GDM1 (cell line): ENCODE results near the gene GNG7.
"Not testable (repeated sequence)": the region's sequence is repeated elsewhere in the genome, so short reads cannot be mapped to it uniquely, and the experiment has no call there.

ENCODE experiments used
- DNase-seq: peaks from one replicate; lab custom pipeline; 2025; lab: John Stamatoyannopoulos, UW

The GNG7 gene

DNA sequence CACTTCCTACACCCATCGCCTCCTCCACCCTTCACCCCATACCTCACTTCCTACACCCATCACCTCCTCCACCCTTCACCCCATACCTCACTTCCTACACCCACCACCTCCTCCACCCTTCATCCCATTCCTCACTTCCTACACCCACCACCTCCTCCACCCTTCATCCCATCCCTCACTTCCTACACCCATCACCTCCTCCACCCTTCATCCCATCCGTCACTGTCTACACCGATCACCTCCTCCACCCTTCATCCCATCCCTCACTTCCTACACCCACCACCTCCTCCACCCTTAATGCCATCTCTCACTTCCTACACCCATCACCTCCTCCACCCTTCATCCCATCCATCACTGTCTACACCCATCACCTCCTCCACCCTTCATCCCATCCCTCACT, 10.7 kb upstream of the GNG7 start:
- not testable (repeated sequence) for DNase-seq

DNA sequence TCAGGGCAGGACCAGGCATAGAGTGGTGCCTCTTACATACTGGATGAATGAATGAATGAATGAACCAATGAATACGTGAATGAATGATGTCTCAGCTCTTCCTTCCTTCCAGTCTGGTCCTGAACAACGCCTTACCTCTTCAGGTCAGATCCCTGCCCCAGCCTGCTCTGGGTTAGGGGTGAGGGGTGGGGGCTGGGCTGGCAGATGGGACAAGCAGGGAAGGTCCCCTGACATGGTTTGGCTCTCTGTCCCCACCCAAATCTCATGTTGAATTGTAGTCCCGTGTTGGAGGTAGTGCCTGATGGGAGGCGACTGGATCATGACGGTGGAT, 9.3 kb upstream of the GNG7 start:
- no peak for DNase-seq

DNA sequence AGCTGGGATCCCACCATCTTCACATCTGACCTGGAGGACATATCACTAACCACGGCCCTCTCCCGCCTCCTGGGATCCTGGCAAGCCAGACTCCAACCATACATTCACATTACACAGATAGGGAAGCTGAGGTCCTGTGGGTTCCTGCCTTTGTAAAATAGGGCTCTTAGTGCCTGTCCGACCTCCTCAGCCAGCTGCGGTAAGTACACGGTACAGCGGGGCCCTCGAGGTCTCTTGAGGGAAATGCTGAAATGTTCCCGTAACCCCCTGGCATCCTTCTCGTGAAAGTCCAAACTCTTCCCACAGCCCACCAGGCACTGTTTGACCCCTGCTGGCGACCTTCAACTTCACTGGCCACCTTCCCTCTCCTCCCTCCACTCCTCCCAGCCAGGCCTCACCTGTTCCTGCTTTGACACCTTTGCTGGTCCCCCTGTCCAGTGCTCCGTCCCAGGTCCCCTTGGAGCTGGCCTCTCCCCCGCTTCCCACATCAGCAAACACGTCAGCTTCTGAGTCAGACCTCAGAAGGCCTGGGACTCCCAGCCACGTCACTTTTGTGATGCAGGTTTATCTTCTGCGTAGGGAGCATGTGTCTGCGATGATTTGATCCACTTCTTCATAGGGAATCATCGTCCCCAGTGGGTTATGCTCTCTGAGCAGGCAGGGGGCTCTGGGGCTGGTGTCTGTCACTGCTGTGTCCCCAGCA, 8.8 kb upstream of the GNG7 start:
- peak; percentile 14 for DNase-seq

DNA sequence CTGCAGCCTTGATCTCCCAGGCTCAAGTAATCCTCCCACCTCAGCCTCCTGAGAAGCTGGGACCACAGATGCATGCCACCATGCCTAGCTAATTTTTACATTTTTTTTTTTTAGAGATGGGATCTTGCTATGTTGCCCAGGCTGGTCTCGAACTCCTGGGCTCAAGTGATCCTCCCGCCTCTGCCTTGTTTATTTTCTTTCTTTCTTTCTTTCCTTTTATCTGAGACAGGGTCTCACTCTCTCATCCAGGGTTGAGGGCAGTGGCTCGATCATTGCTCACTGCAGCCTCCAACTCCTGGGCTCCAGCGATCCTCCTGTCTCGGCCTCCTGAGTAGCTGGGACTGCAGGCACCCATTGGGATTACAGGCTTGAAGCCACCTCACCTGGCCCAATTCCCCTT, 3.8 kb upstream of the GNG7 start:
- DNase-seq = no peak

DNA sequence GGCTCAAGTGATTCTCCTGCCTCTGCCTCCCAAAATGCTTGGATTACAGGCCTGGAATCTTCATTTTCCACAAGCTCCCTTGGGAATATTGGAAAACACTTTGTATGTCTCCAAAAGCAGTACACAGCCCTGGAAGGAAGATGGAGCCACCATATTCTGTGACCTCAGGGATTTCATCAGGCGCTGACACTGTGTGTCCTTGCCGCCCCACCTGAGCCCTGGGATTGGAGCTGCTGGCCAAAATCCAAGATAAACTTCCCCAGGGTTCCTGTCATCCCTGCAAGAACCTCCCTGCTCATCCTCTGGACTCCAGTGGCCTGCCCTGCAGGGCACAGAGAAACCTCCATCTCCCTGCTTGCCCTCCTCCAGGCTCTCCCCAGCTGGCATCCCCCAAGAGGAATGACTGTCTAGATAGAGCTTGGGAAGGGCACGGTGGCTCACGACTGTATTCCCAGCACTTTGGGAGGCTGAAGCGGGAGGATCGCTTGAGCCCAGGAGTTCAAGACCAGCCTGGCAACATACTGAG, 1.3 kb upstream of the GNG7 start:
- DNase-seq = no peak

DNA sequence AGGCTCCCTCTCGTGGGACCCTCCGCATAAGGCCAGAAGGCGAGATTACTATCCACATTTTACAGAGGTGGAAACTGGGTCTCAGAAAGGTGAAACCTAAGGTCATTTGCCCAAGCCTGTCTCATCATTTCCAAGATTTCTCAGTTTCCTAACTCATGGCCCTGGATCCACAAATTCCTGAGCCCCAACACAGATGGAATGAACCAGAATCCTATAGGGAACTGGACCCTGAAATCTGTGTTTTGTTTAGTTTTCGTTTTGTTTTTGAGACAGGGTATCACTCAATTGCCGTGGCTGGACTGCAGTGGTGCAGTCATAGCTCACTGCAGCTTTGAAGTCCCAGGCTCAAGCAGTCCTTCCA, 563 bp upstream of the GNG7 start:
- DNase-seq = no peak

DNA sequence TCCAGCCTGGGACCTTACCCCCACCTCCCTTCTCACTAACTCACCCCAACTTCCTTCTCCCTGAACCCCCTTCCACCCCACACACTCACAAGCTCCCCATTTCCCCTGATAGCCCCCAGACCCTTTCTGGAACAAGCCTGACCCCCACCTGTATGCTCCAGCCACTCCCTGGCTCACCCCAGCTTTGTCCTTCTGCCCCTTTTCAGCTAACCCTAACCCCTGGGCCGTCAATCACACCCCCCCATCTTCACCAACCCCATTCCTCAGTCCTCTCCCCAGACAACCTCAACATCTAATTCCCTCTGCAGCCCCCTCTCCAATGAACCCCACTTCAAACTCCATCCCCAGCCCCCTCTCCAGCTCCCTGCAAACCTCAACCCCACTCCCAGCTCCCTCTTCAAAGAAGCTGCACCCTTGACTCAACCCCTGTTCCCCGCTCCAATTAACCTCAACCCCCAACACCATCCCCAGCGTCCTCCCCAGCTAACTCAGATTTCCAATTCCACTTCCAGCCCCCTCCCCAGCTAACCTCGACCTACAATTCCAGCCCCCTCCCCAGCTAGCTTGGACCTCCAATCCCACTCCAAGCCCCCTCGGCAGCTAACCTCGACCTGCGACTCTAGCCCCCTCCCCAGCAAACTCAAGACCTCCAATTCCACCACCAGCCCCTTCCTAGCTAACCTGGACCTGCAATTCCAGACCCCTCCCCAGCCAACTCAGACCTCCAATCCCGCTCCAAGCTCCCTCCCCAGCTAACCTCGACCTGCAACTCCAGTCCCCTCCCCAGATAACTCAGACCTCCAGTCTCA, 929 bp downstream of the GNG7 start:
- DNase-seq = no peak

DNA sequence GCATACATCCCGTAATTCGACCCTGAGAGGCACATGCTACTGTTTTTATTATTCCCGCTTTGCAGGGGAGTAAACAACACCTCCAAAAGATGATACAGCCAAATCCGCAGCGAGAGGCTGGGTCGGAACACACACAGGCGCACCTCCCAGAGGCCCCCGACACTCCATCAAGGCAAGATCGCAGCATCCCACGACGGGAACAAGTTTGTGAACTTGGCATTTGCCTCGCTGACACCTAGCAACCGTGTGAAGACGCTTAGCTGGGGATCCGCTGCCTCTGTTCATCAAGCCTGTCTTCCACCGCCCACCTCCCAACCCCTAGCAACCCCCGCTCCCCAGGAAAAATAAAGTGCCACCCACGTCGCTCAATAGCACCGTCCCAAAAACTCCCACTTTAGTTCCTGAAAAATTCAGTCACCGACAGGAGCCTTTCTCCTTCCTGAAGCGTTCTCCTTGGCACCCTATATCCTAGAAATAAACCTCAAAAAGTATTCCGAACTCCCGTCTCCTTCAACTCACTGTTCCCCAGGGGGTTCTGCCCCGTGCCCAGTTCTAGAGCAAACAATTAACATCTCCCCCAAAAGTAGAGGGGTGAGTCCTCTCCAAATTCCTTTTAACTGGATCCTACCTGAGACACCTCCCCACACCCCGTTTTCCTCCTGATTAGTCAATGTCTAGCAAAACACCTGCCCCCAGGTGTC, 1.7 kb downstream of the GNG7 start:
- no peak for DNase-seq

DNA sequence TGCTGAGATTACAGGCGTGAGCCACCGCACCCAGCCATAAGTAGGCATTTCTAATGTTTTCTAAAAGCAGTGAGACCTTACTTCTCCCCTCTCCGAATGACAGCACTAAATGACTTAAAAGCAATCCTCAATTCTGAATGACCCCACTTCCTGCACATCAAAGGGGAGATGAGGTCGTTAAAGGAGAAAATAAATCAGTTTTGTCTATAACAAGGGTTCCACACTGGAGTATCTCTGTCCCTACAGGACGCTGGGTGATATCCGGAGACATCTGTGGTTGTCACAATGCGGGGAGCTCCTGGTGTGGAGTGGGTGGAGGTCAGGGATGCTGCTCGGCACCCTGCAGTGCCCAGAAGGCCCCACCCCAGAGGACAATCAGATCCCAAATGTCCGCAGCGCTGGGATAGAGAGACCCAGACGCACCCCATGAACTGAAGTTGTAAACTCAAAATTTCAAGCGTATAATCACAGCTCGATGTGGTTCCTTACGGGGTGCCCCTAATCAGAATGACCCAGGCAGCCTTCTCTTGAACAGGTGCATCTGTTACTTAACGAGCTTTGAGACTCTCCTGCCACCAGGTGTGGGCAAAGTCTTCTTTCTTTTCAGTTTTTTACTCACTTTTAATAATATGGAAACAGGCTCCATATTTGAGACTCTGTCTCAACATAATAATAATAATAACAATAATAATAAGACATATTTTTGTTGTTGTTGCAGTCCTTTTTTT, 2.9 kb downstream of the GNG7 start:
- DNase-seq = no peak

DNA sequence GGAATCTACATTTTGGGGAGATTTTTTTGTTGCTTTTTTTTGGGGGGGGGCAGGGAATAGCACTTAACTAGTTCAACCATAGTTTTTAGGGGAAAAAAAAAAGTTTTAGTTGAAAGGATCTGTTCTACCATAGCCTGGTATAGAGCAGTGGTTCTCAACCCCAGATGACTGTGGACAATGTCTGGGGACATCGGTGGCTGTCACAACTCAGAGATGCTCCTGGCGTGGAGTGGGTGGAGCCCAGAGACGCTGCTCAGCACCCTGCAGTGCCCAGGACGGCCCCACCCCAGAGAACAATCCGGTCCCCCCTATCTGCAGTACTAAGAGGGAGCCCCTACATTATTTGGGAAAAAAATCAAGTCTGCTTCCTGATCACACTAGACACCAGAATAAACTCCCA, 8.3 kb downstream of the GNG7 start:
- no peak for DNase-seq

DNA sequence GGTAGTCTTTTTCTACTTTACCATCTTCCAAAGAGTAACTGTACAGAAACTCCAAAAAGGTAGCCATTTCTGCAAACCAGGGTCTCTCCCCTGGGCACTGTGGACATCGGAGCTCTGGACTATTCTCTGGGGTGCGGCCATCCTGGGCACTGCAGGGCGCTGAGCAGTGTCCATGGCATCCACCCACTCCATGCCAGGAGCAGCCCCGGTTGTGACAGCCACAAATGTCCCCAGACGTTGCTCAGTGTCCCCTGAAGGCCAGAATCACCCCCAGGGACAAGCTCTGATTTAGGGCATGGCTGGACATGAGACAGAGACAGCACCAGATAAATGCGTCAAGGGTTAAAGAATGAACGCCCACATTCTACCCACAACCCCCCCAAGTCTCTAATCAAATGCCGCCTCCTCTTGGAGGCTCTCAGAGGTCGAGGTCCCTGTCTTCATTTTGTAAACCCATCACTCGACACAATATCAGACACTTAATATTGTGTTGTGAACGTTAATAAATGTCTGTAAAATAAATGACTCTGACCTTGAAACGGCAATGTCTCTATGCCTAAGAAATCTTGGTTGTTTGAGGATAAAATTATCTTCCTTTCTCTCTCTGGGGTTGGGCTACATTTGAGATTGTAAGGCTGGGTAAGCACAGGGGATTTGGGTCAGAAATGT, 8.9 kb downstream of the GNG7 start:
- no peak for DNase-seq

DNA sequence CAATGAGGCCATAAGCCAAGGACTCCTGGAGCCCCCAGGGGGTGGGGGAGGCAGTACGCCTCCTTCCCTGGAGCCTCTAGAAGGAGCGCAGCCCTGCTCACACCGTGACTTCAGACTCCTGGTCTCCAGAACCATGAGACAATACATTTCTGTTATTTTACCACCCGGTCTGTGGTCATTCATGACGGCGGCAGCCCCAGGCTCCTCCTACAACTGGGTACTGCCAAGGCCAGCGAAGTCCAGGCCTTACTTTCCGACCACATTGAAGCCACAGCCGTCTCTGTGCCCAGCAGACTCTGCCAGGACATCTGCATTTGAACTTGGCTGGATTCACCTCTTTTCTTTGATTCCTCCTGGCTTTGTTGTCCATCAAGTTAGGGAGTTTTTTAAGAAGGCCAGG, 10.5 kb downstream of the GNG7 start:
- DNase-seq = no peak

DNA sequence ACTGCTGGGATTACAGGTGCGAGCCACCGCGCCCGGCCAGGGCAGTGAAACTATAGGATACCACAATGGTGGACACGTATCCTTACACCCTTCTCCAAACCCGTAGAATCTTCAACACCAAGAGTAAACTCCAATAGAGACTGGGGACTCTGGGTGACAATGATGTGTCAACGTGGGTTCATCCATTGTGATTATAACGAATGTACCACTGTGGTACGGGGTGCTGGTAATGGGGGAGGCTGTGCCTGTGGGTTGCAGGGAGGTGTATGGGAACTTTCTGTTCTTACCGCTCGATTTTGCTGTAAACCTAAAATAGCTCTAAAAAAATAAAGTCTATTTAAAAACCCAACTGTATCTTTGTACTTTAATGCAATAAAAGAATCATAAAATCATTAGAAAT, 11.6 kb downstream of the GNG7 start:
- no peak for DNase-seq

DNA sequence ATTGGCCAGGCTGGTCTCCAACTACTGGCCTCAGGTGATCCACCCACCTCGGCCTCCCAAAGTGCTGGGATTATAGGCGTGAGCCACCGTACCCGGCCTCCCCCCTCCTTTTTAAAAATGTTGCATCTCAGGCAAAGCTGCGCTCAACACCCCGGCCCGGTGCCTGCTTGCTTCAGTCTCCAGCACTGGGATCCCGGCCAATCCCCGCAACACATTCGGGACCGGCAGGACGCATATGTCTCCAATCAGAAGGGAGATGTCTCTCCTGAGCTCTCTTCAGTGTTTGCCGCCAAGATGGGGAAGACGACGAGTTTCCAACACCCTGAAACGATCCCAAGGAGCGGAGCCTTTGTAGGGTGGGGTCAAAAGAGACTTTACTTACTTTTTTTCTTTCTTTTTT, 16.1 kb downstream of the GNG7 start:
- DNase-seq = no peak

DNA sequence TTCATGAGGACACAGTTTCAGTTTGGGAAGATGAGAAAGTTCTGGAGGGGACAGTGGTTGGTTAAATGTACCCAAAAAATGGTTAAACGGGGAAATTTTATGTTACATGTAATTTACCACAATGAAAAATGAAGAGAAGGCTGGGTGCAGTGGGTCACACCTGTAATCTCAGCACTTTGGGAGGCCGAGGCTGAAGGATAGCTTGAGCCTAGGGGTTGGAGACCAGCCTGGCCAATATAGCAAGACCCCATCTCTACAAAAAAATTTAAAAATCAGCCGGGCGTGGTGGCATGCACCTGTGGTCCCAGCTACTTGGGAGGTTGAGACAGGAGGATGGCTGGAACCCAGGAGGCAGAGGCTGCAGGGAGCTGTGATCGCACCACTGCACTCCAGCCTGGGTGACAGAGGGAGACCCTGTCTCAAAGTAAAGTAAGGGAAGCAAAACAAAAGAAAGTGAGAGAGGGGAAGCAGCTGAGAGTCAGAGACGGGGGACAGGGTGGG, 17.2 kb downstream of the GNG7 start:
- DNase-seq = no peak

DNA sequence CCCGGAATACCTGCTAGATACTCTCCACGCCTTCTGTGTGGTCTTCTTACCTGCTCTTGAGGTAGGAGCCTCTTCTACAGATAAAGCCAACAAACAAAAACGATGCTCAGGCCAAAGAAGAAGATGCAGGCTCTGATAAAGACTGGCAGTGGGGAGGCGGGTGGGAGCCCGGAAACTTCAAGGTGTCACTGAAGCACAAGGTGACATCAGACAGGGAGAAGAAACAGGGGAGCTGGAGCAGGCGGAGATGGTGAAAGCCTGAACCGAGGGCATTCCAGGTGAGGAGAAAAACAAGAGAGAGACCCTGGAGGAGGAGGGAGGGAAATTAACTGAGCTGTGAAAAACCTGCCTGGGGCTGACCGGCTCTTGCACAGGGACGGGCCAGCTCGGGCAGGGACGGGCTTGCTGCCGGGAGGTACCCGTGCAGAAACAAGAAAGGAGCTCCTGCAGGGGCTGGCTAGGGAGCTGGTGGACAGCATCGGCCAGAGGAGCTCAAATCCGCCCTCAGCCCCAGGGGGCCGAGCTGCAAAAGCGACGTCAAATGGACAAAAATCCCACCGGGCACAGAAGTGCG, 19.0 kb downstream of the GNG7 start:
- DNase-seq = no peak

DNA sequence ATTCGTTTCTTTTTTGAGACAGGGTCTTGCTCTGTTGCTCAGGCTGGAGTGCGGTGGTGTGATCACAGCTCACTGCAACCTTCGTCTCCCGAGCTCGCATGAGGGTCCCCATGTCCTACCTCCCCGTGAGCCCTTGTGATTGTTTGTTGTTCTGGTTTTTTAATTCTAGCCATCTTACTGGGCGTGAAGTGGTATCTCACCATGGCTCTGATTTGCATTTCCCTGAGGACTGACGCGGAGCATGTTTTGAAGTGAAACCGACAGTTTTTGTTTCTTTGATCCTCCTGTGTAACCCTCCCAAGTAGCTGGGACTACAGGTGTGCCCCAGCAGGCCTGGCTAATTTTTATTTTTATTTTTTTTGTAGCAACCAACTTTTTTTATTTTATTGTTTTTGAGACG, 21.7 kb downstream of the GNG7 start:
- DNase-seq = no peak

DNA sequence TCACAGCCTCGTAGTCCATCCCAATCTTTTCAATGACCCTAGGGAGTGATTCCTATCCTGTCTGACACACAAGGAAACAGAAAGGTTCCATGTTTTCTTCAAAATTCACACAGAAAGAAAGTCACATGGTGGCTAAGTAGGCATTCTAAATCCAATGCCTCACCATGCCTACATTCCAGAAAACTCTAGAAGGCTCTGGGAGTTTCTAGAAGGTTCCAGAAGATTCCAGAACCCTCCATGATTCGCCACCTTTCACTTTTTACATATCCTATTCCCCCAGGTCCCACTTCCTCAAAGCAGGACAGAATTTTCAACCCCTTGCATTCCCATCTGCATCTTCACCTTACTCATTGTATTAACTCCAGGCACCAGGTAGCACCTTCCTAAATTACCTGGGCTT, 23.1 kb downstream of the GNG7 start:
- DNase-seq = no peak

DNA sequence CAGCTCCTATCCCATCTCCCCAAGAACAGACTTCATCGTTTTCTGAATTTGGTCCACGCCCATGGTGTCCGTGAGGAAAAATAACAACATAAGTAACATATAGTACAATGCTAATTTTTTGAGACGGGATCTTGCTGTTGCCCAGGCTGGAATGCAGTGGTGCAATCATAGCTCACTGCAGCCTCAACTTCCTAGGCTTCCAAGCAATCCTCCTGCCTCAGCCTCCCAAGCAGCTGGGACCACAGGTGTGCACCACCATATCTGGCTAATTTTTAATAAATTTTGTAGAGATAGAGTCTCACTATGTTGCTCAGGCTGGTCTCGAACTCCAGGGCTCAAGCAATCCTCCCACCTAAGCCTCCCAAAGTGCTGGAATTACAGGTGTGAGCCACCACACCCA, 23.5 kb downstream of the GNG7 start:
- not testable (repeated sequence) for DNase-seq

DNA sequence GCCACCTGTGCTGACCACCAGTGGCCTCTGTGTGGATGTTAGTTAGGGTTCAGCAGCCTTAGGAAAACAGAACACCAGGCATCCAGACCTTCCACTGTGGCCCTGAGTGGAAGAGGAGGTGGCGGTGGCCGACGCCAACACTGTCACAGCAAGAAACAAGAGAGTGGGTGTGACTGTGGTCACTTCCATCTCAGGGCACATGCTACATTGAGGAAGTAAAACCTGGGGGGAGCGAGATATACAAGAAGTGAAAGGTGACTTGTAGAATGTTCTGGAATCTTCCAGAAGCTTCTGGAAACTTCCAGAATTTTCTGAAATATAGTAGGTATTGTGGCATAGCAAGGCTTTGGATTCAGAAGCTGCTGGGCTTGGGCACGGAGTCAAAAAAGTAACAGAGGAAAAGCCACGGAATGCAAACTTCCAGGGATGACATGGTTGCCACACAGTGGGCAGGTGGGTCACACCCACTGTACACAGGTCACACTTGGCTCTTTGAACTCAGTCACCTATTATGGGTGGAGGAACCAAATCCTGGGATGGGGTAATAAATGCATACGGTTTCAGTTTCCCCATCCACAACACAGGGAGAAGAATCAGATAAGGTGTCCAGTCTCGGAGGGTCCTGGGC, 24.3 kb downstream of the GNG7 start:
- DNase-seq = peak; percentile 7

DNA sequence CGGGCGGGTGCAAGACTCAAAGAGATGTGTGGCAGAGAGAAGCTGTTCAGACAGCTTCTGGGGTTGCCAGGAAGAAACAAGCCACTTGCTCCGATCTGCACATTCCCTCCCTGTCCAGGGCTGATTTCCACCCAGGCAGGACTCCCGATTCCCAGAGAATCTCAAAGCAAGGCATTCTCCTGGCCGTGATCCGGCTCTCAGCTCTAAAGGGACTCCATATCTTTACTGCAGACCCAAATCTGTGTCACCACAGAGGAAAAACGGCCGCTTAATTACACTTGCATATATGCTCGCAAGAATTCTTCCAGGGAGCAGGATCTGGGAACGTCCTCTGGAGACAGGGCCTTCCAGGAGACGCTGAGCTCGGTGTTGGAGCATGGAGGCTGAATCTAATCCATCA, 25.7 kb downstream of the GNG7 start:
- DNase-seq = no peak
